GM21723 (cell line): ENCODE results near the gene EVL.

ENCODE experiments used
- ATAC-seq: cut with Tn5 transposase; IDR thresholded peaks from one replicate; pipeline ENCODE4 v1.9.1; 2021; ENCODE audit warnings: mild to moderate bottlenecking, moderate library complexity; ENCODE audit not compliant: unreplicated experiment

Gene EVL

GRCh38 chr14:100124551-100125088 lies 59.4 kb downstream of the EVL start:
- no peak for ATAC-seq

- no peak for ATAC-seq
Observed at GRCh38 chr14:100126401-100126800, 61.2 kb downstream of the EVL start.

- ATAC-seq: no peak
Observed at GRCh38 chr14:100127853-100128455, 62.7 kb downstream of the EVL start.

GRCh38 chr14:100128688-100129087 lies 63.5 kb downstream of the EVL start:
- no peak for ATAC-seq

GRCh38 chr14:100129161-100129589 lies 64.0 kb downstream of the EVL start:
- ATAC-seq: no peak

GRCh38 chr14:100130521-100130920 lies 65.3 kb downstream of the EVL start:
- no peak for ATAC-seq

- no peak for ATAC-seq
Observed at GRCh38 chr14:100131181-100131580, 66.0 kb downstream of the EVL start.

- no peak for ATAC-seq
Observed at GRCh38 chr14:100132161-100132902, 67.1 kb downstream of the EVL start.

- no peak for ATAC-seq
Observed at GRCh38 chr14:100132903-100133510, 67.8 kb downstream of the EVL start.

- ATAC-seq: no peak
Observed at GRCh38 chr14:100134586-100134985, 69.4 kb downstream of the EVL start.

GRCh38 chr14:100135073-100135472 lies 69.9 kb downstream of the EVL start:
- ATAC-seq: no peak

- no peak for ATAC-seq
Observed at GRCh38 chr14:100135784-100136183, 70.6 kb downstream of the EVL start.

GRCh38 chr14:100137173-100137572 lies 72.0 kb downstream of the EVL start:
- no peak for ATAC-seq

- peak; percentile 60 for ATAC-seq
Observed at GRCh38 chr14:100138082-100138787, 73.0 kb downstream of the EVL start.

GRCh38 chr14:100138955-100139354 lies 73.7 kb downstream of the EVL start:
- ATAC-seq: no peak

- no peak for ATAC-seq
Observed at GRCh38 chr14:100140452-100141078, 75.3 kb downstream of the EVL start.

- ATAC-seq: no peak
Observed at GRCh38 chr14:100141098-100141497, 75.9 kb downstream of the EVL start.

GRCh38 chr14:100142073-100143040 lies 77.1 kb downstream of the EVL start:
- no peak for ATAC-seq

GRCh38 chr14:100143523-100143922 lies 78.3 kb downstream of the EVL start:
- ATAC-seq: no peak

GRCh38 chr14:100143934-100144333 lies 78.7 kb downstream of the EVL start:
- ATAC-seq: no peak
